ENCODE results near the gene HOGA1.

GRCh38 chr10:97566336-97566996 lies 17.7 kb upstream of the HOGA1 start:
- TF ChIP-seq GABPA (IDR thresholded peaks at IDR 0.05 in 1 of 2, conservative IDR thresholded peaks at IDR 0.05 in 1 of 2) (no peak), CTCF (IDR thresholded peaks at IDR 0.05; ENCODE audit: low read depth, low read length, missing input control) (no peak), REST (IDR thresholded peaks at IDR 0.05) (no peak), TAF1 (conservative IDR thresholded peaks at IDR 0.05) (no peak), JUND (IDR thresholded peaks at IDR 0.05) (no peak), FOXA1 (IDR thresholded peaks at IDR 0.05) (no peak), EGR1 (IDR thresholded peaks at IDR 0.05; ENCODE audit: low read depth in 2 of 2) (no peak), SP1 (IDR thresholded peaks at IDR 0.05) (no peak), RAD21 (IDR thresholded peaks at IDR 0.05) (no peak), HNF4G (IDR thresholded peaks at IDR 0.05) (no peak)

Measured in liver (tissue), 3 donors.